A375 (cell line): ENCODE data around the gene PSMC3. TPM values are rescaled to one million over a fixed set of nuclear protein-coding genes. Genes with fewer than 3 reads are reported as not detected.

Source experiments
- small RNA-seq: library from RNA; depleted of rRNA; stranded (forward); fragments of <200 nt; gene quantifications from one replicate; pipeline ENCODE3, GENCODE V24; 2014
- total RNA-seq: library from RNA; depleted of rRNA; stranded (reverse); fragments of >200 nt; shearing (Covaris generic); gene quantifications from 2 replicates; pipeline ENCODE4 v1.2.3, GENCODE V29; 2014; rRNA removed

The PSMC3 gene
- 263 and 283 TPM in 2 replicates for total RNA-seq

DNA sequence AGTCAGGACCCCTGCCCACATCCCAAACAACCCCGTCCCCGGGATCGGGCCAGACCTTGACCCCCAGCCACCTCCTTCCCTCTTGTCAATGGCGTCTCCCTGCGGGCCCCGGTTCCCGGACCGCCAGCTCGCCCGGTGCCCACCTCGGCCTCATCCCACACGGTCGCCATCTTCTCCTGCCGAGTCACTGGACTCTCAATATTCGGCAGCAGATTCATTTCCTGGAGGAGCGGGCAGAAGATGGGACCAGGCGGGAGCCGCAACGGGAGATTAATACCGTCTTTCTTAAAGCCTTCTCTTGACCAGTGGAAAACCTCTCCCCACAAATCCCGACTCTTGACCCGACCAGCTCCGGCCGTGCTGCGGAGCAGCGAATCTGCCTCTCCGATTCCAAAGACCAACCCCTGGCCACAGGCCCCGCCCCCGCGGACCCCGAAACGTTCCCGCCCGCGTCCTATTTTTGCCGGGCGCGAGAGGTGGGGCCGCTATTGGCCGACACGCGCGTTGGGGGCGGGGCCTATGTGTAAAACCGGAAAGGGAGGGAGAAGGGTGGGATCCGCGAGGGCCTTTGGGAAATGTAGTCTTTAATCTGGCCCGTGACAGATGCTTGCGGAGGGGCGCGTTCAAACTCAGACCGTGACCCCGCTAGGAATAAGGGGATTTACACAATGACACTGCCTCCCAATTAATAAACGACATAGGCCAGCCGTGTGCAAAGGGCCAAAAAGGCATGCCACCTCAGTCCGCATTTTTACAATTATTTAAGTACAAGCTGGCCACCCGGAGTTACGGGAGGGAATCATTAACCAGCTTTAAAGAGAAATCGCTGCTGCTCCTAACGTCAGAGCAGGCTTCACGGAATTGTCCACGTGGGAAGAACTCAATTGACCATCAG lies at the start of gene PSMC3:
PSMC3 (minus strand) TSS at position 378 of the 895 bp plus-strand sequence; CDS start at position 218, 160 bp downstream.

DNA sequence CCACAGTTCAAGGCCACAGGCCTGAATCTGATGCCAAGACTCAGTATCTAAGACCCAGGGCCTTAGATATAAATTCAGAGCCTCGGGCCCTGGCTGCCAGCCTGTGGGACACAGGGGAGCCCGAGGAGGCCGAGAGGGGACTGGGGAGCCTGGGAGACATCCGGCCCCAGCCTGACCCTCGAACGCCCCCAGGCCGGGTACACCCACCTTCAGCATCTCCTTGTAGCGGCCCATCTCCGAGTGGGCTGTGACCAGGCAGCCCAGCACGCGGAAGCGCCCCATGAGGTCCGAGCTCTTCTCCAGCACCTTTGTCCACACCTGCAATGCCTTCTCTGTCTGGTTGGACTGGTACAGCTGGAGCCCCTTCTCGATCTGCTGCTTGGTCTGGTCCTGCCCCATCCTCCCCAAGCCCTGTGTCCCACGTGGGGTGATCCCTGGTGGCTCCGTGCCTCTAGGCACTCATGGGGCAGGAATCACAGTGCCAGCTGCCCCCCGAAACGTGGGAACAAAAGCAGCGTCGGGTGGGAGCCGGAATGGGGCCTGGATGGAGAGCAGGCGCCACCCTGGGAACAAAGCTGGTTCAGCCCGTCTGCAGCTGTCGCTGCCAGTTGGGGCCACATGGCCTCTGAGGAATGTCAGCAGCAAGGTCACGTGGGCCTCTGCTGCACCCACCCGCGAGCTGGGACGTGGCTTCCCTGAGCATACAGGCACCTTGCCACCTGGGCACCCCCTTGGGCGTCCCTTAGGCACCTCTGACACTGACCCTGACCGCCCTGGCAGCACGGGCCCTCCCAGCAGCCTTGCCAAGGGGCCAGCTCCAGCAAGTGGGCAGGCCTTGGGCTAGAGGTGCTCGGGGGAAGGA lies 22.6 kb upstream of the PSMC3 start, which contains the start of gene RAPSN:
RAPSN (minus strand) TSS at position 571 of the 862 bp plus-strand sequence; CDS start at position 399, 172 bp downstream.

DNA sequence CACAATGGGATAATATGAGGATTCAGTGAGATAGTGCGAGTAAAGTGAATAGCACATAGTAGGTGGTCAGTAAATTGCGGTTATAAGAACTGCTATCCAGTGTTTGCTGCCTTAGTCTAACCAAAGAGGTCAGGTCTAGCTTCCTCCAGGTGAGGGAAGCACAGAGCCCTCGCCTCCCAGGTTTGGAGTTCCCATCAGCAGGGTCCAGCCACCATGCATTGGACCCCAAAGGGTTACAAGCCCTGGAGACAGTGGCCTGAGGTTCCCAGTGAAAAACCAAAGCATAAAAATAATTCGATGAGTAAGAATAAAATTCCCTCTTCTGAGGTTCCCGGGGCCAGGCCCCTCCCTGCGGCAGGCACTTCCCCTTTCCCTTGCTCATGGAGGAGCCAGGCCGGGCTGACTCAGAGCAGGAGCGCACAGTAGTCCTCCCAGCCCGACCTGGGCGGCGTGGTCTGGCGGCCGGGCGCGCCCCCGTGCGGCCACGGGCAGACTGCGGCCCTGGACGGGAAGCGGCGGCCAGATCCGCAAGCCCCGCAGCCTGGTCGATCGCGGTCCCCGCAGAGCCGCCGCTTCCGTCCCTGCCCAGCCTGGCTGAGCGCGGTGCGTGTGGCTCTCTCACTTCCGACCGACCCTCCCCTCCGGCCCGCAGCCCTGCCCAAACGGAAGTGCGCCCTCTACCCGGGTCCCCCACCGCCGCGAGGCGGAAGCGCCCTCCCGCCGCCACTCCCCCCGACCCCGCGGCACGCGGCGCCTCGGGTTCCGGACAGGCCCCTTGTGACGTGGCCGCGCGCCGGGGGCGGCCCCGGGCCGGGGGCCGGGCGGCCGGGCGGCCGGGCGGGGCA lies 18.3 kb downstream of the PSMC3 start, which contains the start of gene SLC39A13:
SLC39A13 (plus strand) TSS at position 845 of the 845 bp plus-strand sequence. CDS start 1,505 bp downstream, outside the sequence.

DNA sequence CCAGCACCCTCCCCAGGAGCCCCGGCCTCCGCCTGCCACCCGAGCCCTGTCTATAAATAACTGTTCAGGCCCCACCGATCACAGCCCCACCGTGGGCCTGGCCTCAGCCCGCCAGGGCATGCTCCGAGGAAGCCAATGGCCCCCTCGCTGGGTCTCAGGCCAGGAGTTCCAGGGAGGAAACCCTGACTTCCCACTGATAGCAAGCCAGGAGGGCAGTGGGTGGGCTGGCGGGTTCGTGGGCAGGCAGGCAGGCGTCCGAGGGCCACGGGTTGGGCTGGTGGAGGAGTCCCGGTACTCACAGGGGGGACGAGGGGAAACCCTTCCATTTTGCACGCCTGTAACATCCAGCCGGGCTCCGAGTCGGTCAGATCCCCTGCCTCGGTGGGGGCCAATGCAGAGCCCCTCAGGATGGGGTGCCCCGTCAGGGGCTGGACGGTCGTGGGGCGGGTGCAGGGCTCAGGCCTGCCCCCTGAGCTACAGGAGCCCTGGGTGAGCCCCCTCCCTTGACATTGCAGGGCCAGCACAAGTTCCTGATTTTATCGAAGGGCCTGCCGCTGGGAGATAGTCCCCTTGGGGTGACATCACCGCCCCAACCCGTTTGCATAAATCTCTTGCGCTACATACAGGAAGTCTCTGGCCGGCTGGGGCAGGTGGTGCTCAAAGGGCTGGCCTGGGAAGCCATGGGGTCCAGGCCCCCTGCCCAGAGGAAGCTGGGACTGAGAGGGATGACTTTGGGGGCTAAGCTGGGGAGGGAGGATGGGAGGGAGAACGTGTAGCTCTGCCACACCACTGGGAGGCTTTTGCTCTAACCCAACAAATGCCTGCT lies 48.0 kb downstream of the PSMC3 start, which contains the start of gene SPI1:
SPI1 (minus strand) TSS at position 538 of the 826 bp plus-strand sequence; CDS start at position 344, 194 bp downstream.

Small RNA genes within 50 kb of the gene (small RNA-seq; reads per million reads assigned to genes)
- not detected for gene MIR4487

Other genes with a start within 250 kb of the PSMC3 start
- gene ARFGAP2, start 249.6 kb downstream of the PSMC3 start, total RNA-seq, result 106 and 145 TPM in 2 replicates
- gene PACSIN3, start 240.0 kb downstream of the PSMC3 start, total RNA-seq, result 131 and 144 TPM in 2 replicates
- gene DDB2, start 211.5 kb downstream of the PSMC3 start, total RNA-seq, result 58.4 and 73.0 TPM in 2 replicates
- 28.7 and 31.6 TPM in 2 replicates for gene ACP2, start 177.6 kb downstream of the PSMC3 start, total RNA-seq
- 27.0 and 32.1 TPM in 2 replicates for gene NR1H3, start 168.4 kb downstream of the PSMC3 start, total RNA-seq
- gene MADD, start 156.3 kb downstream of the PSMC3 start, total RNA-seq, result 30.4 and 36.3 TPM in 2 replicates
- not detected in 2 replicates for gene MYBPC3, start 73.7 kb downstream of the PSMC3 start, total RNA-seq
- gene SPI1, start 47.9 kb downstream of the PSMC3 start, total RNA-seq, result not detected in 2 replicates
- gene SLC39A13, start 17.8 kb downstream of the PSMC3 start, total RNA-seq, result 48.1 and 53.2 TPM in 2 replicates
- 0.11 TPM in 1 of 2 replicates, not detected in the other for gene RAPSN, start 22.7 kb upstream of the PSMC3 start, total RNA-seq
- 91.6 and 105 TPM in 2 replicates for gene CELF1, start 126.7 kb upstream of the PSMC3 start, total RNA-seq
- 170 and 178 TPM in 2 replicates for gene PTPMT1, start 139.2 kb upstream of the PSMC3 start, total RNA-seq
- 20.7 and 25.5 TPM in 2 replicates for gene KBTBD4, start 152.5 kb upstream of the PSMC3 start, total RNA-seq
- gene NDUFS3, start 152.6 kb upstream of the PSMC3 start, total RNA-seq, result 132 and 135 TPM in 2 replicates
- 0.13 and 1.4 TPM in 2 replicates for gene FAM180B, start 160.2 kb upstream of the PSMC3 start, total RNA-seq
- gene C1QTNF4, start 168.0 kb upstream of the PSMC3 start, total RNA-seq, result 0.11 TPM in 1 of 2 replicates, not detected in the other
- gene MTCH2, start 216.1 kb upstream of the PSMC3 start, total RNA-seq, result 64.9 and 92.9 TPM in 2 replicates